C4-2B (cell line): Measurements from ENCODE around the gene TNFRSF18.

Source experiments
- ZFX ChIP-seq: fragments of 450-650 bp; IDR thresholded peaks from 2 replicates; pipeline ENCODE4 v1.6.1; 2017
- TF ChIP-seq, protein P1 (sequence below): fragments of 450-650 bp; conservative IDR thresholded peaks from 2 replicates; pipeline ENCODE4 v1.5.1; 2017; ENCODE audit warnings: mild to moderate bottlenecking

- TF ChIP-seq, protein P1, sequence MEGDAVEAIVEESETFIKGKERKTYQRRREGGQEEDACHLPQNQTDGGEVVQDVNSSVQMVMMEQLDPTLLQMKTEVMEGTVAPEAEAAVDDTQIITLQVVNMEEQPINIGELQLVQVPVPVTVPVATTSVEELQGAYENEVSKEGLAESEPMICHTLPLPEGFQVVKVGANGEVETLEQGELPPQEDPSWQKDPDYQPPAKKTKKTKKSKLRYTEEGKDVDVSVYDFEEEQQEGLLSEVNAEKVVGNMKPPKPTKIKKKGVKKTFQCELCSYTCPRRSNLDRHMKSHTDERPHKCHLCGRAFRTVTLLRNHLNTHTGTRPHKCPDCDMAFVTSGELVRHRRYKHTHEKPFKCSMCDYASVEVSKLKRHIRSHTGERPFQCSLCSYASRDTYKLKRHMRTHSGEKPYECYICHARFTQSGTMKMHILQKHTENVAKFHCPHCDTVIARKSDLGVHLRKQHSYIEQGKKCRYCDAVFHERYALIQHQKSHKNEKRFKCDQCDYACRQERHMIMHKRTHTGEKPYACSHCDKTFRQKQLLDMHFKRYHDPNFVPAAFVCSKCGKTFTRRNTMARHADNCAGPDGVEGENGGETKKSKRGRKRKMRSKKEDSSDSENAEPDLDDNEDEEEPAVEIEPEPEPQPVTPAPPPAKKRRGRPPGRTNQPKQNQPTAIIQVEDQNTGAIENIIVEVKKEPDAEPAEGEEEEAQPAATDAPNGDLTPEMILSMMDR, result no peak
- no peak for TF ChIP-seq ZFX
These were observed 34.6 kb downstream of the TNFRSF18 start for GRCh38 chr1:1171546-1172340.
